Measurements from ENCODE around the gene PITPNC1. TPM values are rescaled to one million over a fixed set of nuclear protein-coding genes. Genes with fewer than 3 reads are reported as not detected.
"Not testable (repeated sequence)": the region's sequence is repeated elsewhere in the genome, so short reads cannot be mapped to it uniquely, and the experiment has no call there.

The PITPNC1 gene
- total RNA-seq, 2 donors from 2014 or later, result 79.5 to 109 TPM

GRCh38 chr17:67516571-67516970 lies 139.5 kb downstream of the PITPNC1 start:
- not testable (repeated sequence) for H3K4me3 Mint-ChIP-seq; H3K27ac Mint-ChIP-seq; H3K9me3 Mint-ChIP-seq; DNase-seq; H3K27me3 Mint-ChIP-seq (ENCODE audit: low read depth); ATAC-seq (replicated peaks in 1 of 2); H3K36me3 Mint-ChIP-seq (ENCODE audit: insufficient read depth in 2 of 2)
- H3K4me1 Mint-ChIP-seq (ENCODE audit: low read depth), result peaks cover 47% of the 10 kb centered on the region

- Mint-ChIP-seq H3K4me3 (no peak overlapping the region), H3K36me3 (ENCODE audit: insufficient read depth in 2 of 2) (peaks cover 0 to 3% of the 10 kb centered on the region in 2 donors), H3K27me3 (ENCODE audit: low read depth) (no peaks in the 10 kb centered on the region), H3K4me1 (ENCODE audit: low read depth) (peaks cover 50% of the 10 kb centered on the region), H3K9me3 (peaks cover 0 to 2% of the 10 kb centered on the region in 2 donors), H3K27ac (peak overlapping the region; percentile 32)
- DNase-seq, result no peak
- no peak for ATAC-seq (replicated peaks in 1 of 2)
Measured at GRCh38 chr17:67517325-67517724, 140.2 kb downstream of the PITPNC1 start.

- ATAC-seq (replicated peaks in 1 of 2) (no peak), DNase-seq (no peak)
- Mint-ChIP-seq H3K4me3 (no peak overlapping the region), H3K4me1 (ENCODE audit: low read depth) (peaks cover 46% of the 10 kb centered on the region), H3K36me3 (ENCODE audit: insufficient read depth in 2 of 2) (peaks cover 0 to 3% of the 10 kb centered on the region in 2 donors), H3K9me3 (peaks cover 0 to 2% of the 10 kb centered on the region in 2 donors), H3K27ac (no peak overlapping the region), H3K27me3 (ENCODE audit: low read depth) (no peaks in the 10 kb centered on the region)
Measured at GRCh38 chr17:67518876-67519275, 141.8 kb downstream of the PITPNC1 start.

- ATAC-seq (replicated peaks in 1 of 2) (peak in 1 of 2 donors; percentile 21), DNase-seq (no peak)
- Mint-ChIP-seq H3K9me3 (peaks cover 0 to 2% of the 10 kb centered on the region in 2 donors), H3K4me1 (ENCODE audit: low read depth) (peaks cover 44% of the 10 kb centered on the region), H3K27ac (peak overlapping the region; percentile 54), H3K4me3 (peak overlapping the region; percentile 50 to 66), H3K36me3 (ENCODE audit: insufficient read depth in 2 of 2) (peaks cover 0 to 3% of the 10 kb centered on the region in 2 donors), H3K27me3 (ENCODE audit: low read depth) (no peaks in the 10 kb centered on the region)
Measured at GRCh38 chr17:67519801-67520251, 142.7 kb downstream of the PITPNC1 start.

- H3K27ac Mint-ChIP-seq, result peak overlapping the region; percentile 39
- no peaks in the 10 kb centered on the region for H3K27me3 Mint-ChIP-seq (ENCODE audit: low read depth)
- peak overlapping the region; percentile 50 to 66 for H3K4me3 Mint-ChIP-seq
- H3K9me3 Mint-ChIP-seq, result peaks cover 0 to 2% of the 10 kb centered on the region in 2 donors
- ATAC-seq (replicated peaks in 1 of 2), result peak; percentile 19 to 34
- H3K36me3 Mint-ChIP-seq (ENCODE audit: insufficient read depth in 2 of 2), result peaks cover 0 to 3% of the 10 kb centered on the region in 2 donors
- H3K4me1 Mint-ChIP-seq (ENCODE audit: low read depth), result peaks cover 40% of the 10 kb centered on the region
- DNase-seq, result no peak
Measured at GRCh38 chr17:67520252-67520906, 143.3 kb downstream of the PITPNC1 start.

GRCh38 chr17:67520916-67521774 lies 144.1 kb downstream of the PITPNC1 start:
- H3K9me3 Mint-ChIP-seq, result peaks cover 0 to 2% of the 10 kb centered on the region in 2 donors
- ATAC-seq (replicated peaks in 1 of 2), result no peak
- peak overlapping the region; percentile 50 to 66 for H3K4me3 Mint-ChIP-seq
- peaks cover 39% of the 10 kb centered on the region for H3K4me1 Mint-ChIP-seq (ENCODE audit: low read depth)
- H3K27me3 Mint-ChIP-seq (ENCODE audit: low read depth), result no peaks in the 10 kb centered on the region
- peaks cover 0 to 3% of the 10 kb centered on the region in 2 donors for H3K36me3 Mint-ChIP-seq (ENCODE audit: insufficient read depth in 2 of 2)
- H3K27ac Mint-ChIP-seq, result peak overlapping the region; percentile 39
- DNase-seq, result no peak

- no peak for ATAC-seq (replicated peaks in 1 of 2)
- no peak for DNase-seq
- no peak overlapping the region for H3K4me3 Mint-ChIP-seq
- H3K36me3 Mint-ChIP-seq (ENCODE audit: insufficient read depth in 2 of 2), result peaks cover 0 to 3% of the 10 kb centered on the region in 2 donors
- H3K9me3 Mint-ChIP-seq, result peaks cover 0 to 2% of the 10 kb centered on the region in 2 donors
- no peaks in the 10 kb centered on the region for H3K27me3 Mint-ChIP-seq (ENCODE audit: low read depth)
- H3K27ac Mint-ChIP-seq, result no peak overlapping the region
- peaks cover 41% of the 10 kb centered on the region for H3K4me1 Mint-ChIP-seq (ENCODE audit: low read depth)
Measured at GRCh38 chr17:67521775-67522069, 144.6 kb downstream of the PITPNC1 start.

GRCh38 chr17:67523101-67523500 lies 146.0 kb downstream of the PITPNC1 start:
- Mint-ChIP-seq H3K27me3 (ENCODE audit: low read depth) (no peaks in the 10 kb centered on the region), H3K27ac (no peak overlapping the region), H3K9me3 (no peaks in the 10 kb centered on the region), H3K4me3 (no peak overlapping the region), H3K4me1 (ENCODE audit: low read depth) (peaks cover 46% of the 10 kb centered on the region), H3K36me3 (ENCODE audit: insufficient read depth in 2 of 2) (no peaks in the 10 kb centered on the region)
- DNase-seq (no peak), ATAC-seq (replicated peaks in 1 of 2) (no peak)

GRCh38 chr17:67525239-67526135 lies 148.4 kb downstream of the PITPNC1 start:
- Mint-ChIP-seq H3K36me3 (ENCODE audit: insufficient read depth in 2 of 2) (no peaks in the 10 kb centered on the region), H3K27ac (no peak overlapping the region), H3K9me3 (no peaks in the 10 kb centered on the region), H3K4me1 (ENCODE audit: low read depth) (peaks cover 29% of the 10 kb centered on the region), H3K4me3 (no peak overlapping the region), H3K27me3 (ENCODE audit: low read depth) (no peaks in the 10 kb centered on the region)
- DNase-seq, result no peak
- ATAC-seq (replicated peaks in 1 of 2), result no peak

- Mint-ChIP-seq H3K9me3 (no peaks in the 10 kb centered on the region), H3K27me3 (ENCODE audit: low read depth) (no peaks in the 10 kb centered on the region), H3K4me1 (ENCODE audit: low read depth) (peaks cover 30% of the 10 kb centered on the region), H3K27ac (no peak overlapping the region), H3K36me3 (ENCODE audit: insufficient read depth in 2 of 2) (no peaks in the 10 kb centered on the region), H3K4me3 (no peak overlapping the region)
- ATAC-seq (replicated peaks in 1 of 2), result no peak
- DNase-seq, result no peak
Measured at GRCh38 chr17:67526700-67527099, 149.6 kb downstream of the PITPNC1 start.

- no peak overlapping the region for H3K27ac Mint-ChIP-seq
- H3K4me1 Mint-ChIP-seq (ENCODE audit: low read depth), result peaks cover 30% of the 10 kb centered on the region
- no peak for ATAC-seq (replicated peaks in 1 of 2)
- H3K4me3 Mint-ChIP-seq, result no peak overlapping the region
- no peaks in the 10 kb centered on the region for H3K36me3 Mint-ChIP-seq (ENCODE audit: insufficient read depth in 2 of 2)
- no peaks in the 10 kb centered on the region for H3K9me3 Mint-ChIP-seq
- no peaks in the 10 kb centered on the region for H3K27me3 Mint-ChIP-seq (ENCODE audit: low read depth)
- no peak for DNase-seq
Measured at GRCh38 chr17:67528751-67529436, 151.8 kb downstream of the PITPNC1 start.

- H3K4me3 Mint-ChIP-seq, result no peak overlapping the region
- DNase-seq, result no peak
- no peaks in the 10 kb centered on the region for H3K27me3 Mint-ChIP-seq (ENCODE audit: low read depth)
- ATAC-seq (replicated peaks in 1 of 2), result no peak
- H3K27ac Mint-ChIP-seq, result no peak overlapping the region
- peaks cover 0 to 3% of the 10 kb centered on the region in 2 donors for H3K36me3 Mint-ChIP-seq (ENCODE audit: insufficient read depth in 2 of 2)
- no peaks in the 10 kb centered on the region for H3K9me3 Mint-ChIP-seq
- peaks cover 24% of the 10 kb centered on the region for H3K4me1 Mint-ChIP-seq (ENCODE audit: low read depth)
Measured at GRCh38 chr17:67531291-67531690, 154.2 kb downstream of the PITPNC1 start.
